ENCODE data around the gene CASQ2.

- TF ChIP-seq, protein P1, sequence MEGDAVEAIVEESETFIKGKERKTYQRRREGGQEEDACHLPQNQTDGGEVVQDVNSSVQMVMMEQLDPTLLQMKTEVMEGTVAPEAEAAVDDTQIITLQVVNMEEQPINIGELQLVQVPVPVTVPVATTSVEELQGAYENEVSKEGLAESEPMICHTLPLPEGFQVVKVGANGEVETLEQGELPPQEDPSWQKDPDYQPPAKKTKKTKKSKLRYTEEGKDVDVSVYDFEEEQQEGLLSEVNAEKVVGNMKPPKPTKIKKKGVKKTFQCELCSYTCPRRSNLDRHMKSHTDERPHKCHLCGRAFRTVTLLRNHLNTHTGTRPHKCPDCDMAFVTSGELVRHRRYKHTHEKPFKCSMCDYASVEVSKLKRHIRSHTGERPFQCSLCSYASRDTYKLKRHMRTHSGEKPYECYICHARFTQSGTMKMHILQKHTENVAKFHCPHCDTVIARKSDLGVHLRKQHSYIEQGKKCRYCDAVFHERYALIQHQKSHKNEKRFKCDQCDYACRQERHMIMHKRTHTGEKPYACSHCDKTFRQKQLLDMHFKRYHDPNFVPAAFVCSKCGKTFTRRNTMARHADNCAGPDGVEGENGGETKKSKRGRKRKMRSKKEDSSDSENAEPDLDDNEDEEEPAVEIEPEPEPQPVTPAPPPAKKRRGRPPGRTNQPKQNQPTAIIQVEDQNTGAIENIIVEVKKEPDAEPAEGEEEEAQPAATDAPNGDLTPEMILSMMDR (IDR thresholded peaks at IDR 0.05): no peak
- TF ChIP-seq POLR2A (IDR thresholded peaks at IDR 0.05): no peak
Measured at GRCh38 chr1:115718011-115718754, 50.3 kb downstream of the CASQ2 start.
